HG02840 (cell line): ENCODE data around the gene DCDC1.

Experiments
- ATAC-seq: cut with Tn5 transposase; IDR thresholded peaks from one replicate; pipeline ENCODE4 v1.9.1; 2021; ENCODE audit warnings: mild to moderate bottlenecking, moderate library complexity, moderate number of reproducible peaks; ENCODE audit not compliant: unreplicated experiment, low FRiP score

The DCDC1 gene

DNA sequence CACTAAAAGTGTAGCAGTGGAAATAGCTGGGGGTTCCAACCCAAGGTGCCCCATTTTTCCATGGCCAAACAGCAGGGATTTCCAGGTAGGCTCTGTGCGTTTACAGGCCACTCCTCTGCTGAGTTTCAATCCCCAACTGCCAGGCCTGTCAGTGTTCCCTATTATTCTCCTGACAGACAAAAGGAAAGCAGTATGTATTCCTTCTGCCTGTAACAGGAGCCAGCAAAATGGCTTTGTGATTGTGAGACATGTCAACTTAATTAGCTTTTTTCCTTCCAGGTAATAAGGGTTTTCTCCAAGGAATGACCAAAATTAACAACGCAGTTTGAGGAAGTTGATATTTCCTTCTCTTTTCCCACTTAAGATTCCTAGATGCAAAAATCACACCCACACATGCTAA lies 506.3 kb downstream of the DCDC1 start:
- ATAC-seq = no peak

DNA sequence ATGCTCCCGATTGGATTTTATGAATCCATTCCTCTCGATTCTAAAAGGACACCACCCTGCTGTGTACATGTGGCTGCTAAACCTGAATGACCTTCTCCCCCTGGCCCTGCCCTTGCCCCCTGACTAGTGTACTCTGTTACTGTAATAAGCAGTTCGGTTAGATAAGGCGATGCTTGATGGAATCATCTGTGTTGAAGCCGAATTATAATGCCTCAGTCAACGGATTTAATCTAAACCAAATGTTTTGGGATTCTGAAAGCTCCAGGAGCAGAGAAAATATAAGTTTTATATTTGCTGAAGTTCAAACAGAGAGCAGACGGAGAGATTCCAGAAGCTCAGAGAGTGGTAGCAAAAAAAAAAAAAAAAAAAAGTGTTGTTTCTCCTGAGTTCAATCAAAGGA lies 508.0 kb downstream of the DCDC1 start:
- ATAC-seq = no peak

DNA sequence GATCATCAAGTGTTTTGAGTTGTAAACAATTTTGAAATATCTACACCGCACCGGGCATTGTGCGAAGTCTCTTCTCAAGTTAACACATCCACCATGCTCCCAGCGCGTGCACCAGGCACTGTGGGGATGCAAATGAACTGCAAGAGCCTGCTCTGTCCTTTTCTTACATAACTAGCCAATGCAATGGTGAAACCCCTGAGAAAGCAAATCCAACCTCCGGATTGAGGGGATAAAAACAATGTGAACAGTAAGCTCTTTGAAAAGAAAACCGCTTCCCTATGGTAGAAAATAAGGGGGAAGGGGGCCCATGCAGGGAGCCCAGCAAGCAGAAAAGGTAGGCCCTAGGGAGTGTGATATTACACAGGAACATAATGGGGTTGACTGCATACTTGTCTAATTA lies 508.5 kb downstream of the DCDC1 start:
- no peak for ATAC-seq

DNA sequence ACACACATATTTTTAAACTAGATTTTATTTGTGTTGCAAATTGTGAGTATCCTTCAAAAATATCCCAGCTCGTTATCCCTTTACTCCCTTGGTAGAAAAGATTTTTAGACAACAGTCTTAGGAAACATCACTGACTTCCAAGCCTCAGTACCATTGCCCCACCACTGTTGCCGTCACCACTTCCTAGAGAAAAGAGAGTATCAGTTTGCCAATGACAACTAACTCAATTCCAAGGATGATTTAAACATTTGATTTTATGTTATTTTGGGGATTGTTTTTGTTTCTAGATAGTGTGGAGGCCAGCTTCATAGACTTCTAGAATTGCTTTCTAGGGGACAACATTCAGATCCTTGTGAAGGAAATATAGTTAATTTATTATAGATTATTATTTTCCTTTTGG lies 509.4 kb downstream of the DCDC1 start:
- ATAC-seq = no peak

DNA sequence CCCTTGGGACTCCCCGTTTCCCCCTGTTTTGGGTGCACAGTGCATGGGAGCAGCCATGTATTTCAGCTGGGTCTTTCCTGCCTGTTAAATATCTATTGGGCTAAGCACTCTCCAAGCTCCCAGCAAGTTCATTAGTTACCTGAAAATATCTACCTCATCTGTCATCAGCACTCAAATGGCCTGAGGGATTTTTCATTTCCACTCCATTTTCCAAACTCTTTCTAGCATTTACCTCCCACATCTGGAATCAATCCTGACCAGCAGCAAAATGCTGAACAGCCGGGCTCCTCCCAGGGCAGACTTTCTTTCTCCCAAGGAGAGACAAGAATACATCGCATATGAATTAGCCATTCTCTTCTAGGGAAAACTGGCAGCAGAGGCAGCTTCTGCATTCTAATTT lies 509.9 kb downstream of the DCDC1 start:
- ATAC-seq = no peak

DNA sequence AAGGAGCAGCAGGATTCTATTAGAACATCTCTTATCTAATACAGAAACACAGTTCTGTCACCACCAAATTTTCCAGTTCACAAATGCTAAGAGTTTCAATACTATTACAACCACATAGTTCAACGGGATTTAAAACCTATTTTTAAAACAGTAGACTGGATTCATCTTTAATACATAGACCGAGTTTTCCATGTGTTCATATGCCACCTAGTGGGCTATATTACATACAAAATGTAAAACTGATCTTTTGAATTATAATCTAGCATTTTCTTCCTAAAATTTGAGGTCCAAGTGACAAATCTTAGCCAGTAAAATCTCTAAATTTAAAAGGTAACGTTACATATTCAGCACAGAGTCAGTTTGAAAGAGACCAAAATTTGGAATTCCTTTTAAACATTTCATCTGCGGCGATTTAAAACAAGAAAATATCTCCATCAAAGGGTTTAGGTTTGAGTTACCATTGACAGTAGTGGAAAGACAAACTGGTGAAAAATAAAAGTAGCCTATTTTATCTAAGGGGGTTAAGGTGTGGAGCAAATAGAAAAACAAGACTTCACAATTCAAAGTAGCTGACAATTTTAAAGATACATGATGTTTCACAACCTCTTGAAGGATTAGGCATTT lies 514.0 kb downstream of the DCDC1 start:
- ATAC-seq = no peak

DNA sequence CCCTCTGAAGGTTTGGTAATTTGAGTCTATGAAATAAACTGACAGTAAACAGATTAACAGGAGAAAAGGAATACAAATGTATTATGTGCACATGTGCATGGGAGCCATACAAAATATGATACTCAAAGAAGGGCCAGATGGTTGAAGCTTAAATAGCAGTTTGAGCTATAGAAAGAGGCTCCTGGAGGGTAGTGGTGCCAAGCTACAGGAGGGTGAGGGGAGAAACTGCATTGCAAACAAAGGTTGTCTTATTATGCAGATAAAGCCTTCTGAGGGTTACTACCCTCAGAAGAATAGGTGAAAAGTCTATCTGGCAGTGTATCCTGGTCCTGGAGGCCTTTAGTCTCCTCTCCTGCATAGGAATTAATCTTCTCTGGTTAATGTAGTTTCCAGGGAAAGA lies 516.1 kb downstream of the DCDC1 start:
- ATAC-seq = no peak

DNA sequence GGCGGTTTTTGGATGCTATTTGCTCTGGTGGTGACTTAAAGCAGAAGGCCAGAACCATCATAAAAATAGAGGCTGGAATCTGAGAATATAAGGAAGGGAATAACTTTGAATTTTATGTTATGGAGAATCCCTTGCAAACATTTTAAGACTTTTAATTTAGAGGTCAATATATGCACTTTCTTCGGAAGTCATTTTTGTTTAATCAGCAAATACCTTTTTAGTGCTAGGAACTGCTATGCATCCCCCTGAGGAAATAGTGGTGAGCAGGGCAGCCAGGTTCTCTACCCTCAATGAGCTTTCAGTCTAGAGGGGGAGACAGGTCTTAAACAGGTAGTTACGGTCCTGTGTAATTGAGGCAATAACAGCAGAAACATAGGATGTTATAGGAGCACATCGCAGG lies 516.9 kb downstream of the DCDC1 start:
- no peak for ATAC-seq

DNA sequence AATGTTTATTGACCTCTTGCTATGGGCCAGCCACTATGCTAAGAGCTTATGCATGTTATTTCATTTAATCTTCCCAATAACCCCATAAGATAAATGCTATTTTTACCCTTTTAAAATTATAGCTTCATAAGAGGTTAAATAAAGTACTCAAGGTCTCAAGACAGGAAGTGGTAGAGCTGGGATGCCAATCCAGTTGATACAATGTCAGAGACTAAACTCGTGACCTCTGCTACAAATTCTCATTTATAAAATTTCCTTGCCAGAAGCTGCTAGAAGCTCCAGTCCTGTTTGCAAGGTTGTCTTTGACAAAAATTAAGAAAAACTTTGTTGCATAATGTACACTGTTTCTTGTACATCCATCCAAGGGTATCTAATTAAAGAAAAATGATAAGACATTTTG lies 517.4 kb downstream of the DCDC1 start:
- ATAC-seq = no peak

DNA sequence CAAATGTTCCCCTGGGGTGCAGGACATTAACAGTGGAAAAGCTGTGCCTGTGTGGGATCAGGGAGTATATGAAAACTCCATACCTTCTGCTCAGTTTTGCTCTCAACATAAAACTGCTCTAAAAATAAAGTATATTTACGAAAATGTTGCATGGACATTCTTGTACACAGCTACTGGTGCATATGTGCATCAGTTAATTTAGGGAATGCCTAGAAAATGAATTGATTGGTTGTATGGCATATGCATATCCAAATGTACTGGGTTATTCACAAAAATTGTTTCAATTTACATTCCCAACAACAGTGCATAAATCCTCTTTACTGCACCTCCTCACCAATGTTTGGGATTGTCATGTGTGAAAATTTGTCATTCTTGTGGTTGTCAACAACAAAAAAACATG lies 532.3 kb downstream of the DCDC1 start:
- no peak for ATAC-seq

DNA sequence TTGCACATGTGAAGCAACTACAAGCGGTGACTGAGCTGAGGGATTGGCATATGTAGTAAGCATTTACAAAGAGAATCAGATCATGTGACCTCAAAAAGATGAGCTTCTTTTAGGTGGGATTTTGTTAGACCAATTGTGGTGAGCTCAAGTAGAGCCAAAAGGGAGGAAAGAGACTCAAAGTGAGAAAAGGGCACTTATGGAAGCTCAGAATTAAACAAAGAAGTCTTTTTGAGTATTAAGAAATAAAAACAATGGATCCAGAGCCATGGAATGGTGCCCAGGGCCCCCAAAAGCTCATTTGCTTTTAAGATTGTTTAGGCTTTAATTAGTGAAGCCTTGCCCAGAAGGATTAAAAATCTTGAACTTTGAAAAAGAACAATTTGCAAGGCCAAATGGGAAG lies 536.7 kb downstream of the DCDC1 start:
- ATAC-seq = no peak

DNA sequence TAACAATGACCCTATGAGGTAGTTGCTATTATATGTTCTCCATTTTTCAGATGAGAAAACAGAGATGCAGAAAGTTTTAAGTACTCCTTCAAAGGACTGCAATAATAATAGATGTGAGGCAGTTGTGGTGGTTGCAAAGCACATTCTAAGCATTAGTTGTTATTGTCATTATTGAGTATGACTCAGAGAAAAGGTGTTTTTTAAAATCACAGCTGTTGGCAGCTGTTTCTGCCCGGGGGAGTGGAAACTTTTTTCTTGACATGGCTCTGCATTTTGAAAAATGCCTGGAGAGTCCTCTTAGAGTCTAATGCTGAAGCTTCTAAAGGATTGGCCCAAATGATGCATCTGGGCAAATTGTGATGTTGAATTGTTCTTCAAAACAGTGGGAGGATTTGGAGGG lies 538.9 kb downstream of the DCDC1 start:
- ATAC-seq = no peak

DNA sequence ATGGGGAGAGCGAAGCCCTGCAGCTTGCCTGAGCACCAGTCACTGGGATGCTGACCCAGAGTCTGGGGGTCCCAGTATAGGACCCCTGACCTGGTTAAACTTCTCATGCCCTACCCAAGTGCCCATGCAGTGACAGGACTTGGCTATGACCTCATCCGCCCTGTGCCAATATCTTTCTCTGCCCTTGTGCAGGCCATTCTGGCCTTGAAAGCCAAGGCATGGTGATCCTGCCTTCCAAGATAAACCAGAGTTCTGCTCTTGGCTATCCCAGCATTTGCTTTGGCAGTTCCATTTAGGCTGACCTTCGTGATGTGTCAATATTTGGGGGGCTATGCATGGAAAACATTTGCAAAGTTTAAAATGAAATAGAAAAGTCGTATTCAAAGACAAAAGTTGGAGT lies 542.6 kb downstream of the DCDC1 start:
- no peak for ATAC-seq

DNA sequence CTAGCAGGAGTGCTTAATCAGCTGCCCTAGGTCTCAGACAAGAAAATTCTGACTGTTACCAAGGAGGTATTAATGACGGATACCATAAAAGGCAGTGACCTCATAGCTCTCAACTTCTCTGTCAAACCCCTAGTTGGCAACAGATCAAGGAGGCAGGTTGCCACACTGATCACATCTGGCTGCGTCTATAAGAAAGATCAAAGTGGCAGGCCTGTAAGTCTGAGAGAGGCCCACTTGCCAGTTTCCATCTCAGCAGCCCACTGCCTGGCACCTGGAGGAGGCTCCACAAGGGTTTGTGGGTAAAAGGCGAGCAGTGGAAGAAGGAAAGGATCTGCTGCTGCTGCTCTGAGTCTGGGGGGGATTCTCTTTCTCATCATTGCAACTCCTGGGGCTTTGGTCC lies 543.8 kb downstream of the DCDC1 start:
- ATAC-seq = no peak

DNA sequence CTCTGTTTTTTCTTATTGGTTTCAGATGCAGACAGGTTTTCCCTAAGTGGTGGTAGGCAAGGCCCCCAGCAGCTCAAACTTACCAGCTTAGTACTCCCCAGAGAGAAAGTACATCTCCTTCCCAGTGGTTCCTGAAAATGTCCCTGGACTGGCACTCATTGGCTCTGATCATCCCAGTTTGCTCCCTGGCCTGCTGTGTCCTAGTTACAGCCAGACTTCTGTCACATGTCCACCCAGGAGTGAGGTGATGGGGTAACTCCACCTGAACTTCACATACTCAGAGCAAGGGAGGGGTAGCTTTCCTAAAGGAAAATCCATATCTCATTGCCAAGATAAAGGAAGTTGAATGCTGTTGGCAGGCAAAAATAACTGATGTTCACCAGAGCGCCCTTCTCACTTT lies 546.4 kb downstream of the DCDC1 start:
- ATAC-seq = no peak

DNA sequence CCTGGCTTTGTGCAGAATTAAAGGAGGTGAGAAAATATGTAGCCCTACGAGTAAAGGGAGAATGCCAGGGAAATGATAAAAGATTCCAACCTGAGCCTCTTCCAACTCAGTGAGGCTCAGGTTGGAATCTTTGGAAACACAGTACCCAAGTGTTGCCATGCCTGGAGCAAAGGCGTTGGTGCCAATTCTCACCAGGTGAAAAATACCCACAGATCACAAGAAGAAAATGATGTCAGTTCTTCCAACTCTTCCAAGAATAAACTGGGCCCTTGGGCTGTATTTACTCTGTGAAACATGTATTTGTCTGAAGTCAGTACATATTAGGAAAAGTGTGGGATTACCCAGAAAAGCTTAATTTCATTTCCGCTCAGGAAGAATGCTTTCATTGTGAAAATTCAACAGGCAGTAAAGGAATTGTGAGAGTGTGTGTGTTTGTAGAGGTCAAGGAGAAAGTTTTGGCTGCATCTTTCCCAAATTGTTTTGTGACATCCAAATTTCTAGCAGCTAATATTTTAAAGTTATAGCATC lies 548.0 kb downstream of the DCDC1 start:
- no peak for ATAC-seq

DNA sequence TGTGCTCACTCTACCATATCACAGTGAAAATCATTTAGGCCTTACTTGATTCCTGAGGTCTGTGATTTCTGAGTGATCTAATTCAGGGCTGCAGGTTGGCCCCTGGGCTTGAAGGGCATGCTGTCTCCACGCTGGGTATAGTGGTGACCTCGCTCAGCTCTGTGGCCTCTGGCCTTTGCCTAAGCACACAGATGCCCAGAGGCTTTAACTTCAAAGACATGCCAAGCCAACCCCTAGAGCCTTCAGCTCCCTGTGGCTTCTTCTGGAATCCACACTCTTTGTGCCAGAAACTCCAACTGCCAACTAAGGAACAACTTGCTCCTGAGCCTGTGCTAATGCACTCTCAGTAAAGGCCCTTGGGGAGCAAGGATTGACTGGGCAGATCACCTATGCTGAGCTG lies 550.8 kb downstream of the DCDC1 start:
- no peak for ATAC-seq

DNA sequence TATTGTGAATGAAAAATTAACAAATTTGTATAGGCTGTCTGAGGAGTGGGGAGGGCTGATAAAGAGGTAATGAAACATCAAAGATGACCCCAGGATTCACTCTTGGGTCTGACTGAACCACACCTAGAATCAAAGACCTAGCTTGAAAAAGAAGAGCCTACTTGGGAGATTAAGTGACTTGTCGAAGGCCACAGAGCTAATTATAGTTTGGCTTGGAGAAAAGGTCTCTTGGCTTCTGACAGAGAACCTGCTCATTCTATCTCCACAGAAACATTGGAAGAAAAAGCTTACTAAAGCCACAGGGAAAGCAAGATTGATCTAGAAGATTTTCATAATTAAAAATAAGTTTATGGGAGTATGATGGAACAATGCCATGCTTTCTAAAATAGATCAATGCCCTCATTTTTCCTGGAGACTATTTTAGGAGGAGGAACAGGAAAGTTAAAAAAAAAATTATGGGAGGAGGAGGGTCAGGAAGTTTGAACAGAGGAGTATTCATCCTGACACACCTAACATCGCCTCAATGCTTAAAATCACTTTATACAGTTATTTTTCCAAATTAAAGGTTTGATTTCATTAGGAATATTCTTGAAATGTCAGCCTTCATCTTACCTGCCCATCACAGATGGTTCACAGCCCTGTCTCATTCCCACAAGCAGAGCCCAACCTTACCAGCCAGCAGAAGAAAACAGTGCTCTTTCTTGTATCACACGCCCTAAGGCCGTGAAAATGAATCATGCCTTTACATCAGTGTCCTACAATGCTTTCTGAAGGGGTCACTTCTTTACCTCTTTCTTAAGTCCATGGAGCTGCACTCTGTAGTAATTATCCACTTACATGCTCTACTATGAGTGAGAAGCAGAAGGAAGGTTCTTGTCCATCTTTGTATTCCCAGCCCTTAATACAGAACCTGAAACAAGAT lies 552.3 kb downstream of the DCDC1 start:
- no peak for ATAC-seq

DNA sequence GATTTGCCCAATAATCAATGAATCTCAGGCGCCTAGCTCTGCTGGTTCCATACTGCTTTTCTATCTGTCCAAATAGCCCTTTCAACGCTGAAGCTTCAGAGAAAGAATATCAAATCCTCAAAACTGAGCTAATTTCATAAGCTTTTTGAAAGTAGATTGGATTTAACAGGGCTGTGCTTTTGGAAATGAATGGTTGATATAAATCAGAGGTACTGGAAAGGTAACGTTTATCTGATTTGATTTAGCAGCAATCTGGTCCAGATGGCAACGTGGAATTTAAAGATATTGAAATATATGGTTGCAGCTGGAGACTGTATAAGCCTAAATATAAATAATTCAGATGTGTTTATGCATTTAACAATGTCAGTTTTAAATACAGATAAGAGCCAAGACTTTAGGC lies 553.9 kb downstream of the DCDC1 start:
- ATAC-seq = no peak

DNA sequence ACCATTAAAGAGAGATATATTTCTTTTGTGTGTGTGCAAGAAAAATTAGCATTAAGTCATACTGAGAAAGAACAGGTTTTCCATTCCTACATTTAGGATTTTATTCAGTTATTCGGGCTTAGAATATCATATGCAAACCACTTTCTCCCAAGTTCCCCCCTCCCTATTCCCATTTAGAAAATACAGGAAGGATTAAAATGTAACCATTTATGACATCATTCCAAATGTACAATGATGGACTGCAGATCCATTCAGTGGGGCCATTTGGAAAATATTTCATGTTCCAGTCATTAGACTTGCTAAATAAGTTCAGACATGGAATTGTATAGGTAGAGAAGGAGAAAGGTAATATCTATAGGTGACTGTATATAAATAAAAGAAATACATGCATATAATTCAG lies 554.8 kb downstream of the DCDC1 start:
- no peak for ATAC-seq
